HEK293 (cell line): Measurements from ENCODE around the gene POLR3GL.
A peak's percentile ranks its signal among the peaks of the same experiment; 100 is the strongest.

Experiments
- CTCF ChIA-PET: fragments of 350-600 bp; formaldehyde crosslinking; extraction: SDS; loops from one replicate; lab custom pipeline; 2021; ENCODE audit warnings: antibody characterized with exemption; lab: Yijun Ruan, JAX
- POLR2A ChIA-PET: fragments of 300-600 bp; formaldehyde crosslinking; extraction: SDS; loops from one replicate; lab custom pipeline; 2020; ENCODE audit warnings: antibody characterized with exemption, inconsistent platforms; lab: Yijun Ruan, JAX
- H3K27ac ChIP-seq: fragments of 200-500 bp; sonication (Bioruptor generic); 2 replicates; pipeline ENCODE4 v1.5.1; 2014; ENCODE audit warnings: low read depth, low read length, control low read depth, inconsistent platforms; ENCODE audit errors: extremely low read depth
- H3K36me3 ChIP-seq, 2 experiments: fragments of 200-500 bp in 1 of 2; sonication (Bioruptor generic) in 1 of 2; 1 replicate in 1 of 2; 2 replicates in 1 of 2; pipeline ENCODE4 v1.5.1; 2014 to 2017; ENCODE audit warnings: inconsistent platforms in 2 of 2, low read length in 2 of 2; ENCODE audit not compliant: control insufficient read depth in 2 of 2, insufficient read depth in 1 of 2
- H3K4me1 ChIP-seq: fragments of 200-500 bp; sonication (Bioruptor generic); 2 replicates; pipeline ENCODE4 v1.5.1; 2014; ENCODE audit warnings: mild to moderate bottlenecking, low read length, inconsistent platforms; ENCODE audit not compliant: control insufficient read depth, insufficient read depth
- H3K4me3 ChIP-seq: 2 replicates; pipeline ENCODE4 v1.5.1; 2011; ENCODE audit warnings: low read depth, mild to moderate bottlenecking, control low read depth, low read length, moderate library complexity
- H3K9me3 ChIP-seq: fragments of 200-500 bp; sonication (Bioruptor generic); 2 replicates; pipeline ENCODE4 v1.5.1; 2014; ENCODE audit warnings: low read depth, low read length, inconsistent platforms; ENCODE audit not compliant: control insufficient read depth, insufficient read depth
- EGR2 ChIP-seq: fragments of 450-650 bp; formaldehyde crosslinking; IDR thresholded peaks from 2 replicates; pipeline ENCODE4 v1.5.1; 2016; ENCODE audit warnings: low read depth, missing biosample characterization, missing genetic modification characterization
- MEIS1 ChIP-seq: sonication (generic); formaldehyde crosslinking; IDR thresholded peaks from 2 replicates; pipeline ENCODE4 v1.8.1; 2022; ENCODE audit warnings: missing genetic modification reagents, mild to moderate bottlenecking, borderline replicate concordance
- OVOL3 ChIP-seq: fragments of 450-650 bp; formaldehyde crosslinking; IDR thresholded peaks from 2 replicates; pipeline ENCODE4 v1.5.1; 2016; ENCODE audit warnings: missing biosample characterization, missing genetic modification characterization
- REPIN1 ChIP-seq: fragments of 450-650 bp; formaldehyde crosslinking; IDR thresholded peaks from 2 replicates; pipeline ENCODE4 v1.5.1; 2017; ENCODE audit warnings: missing biosample characterization, missing genetic modification characterization, low read depth
- ZBTB17 ChIP-seq: fragments of 450-650 bp; formaldehyde crosslinking; IDR thresholded peaks from 2 replicates; pipeline ENCODE4 v1.5.1; 2016; ENCODE audit warnings: missing biosample characterization, missing genetic modification characterization
- ZNF132 ChIP-seq: fragments of 450-650 bp; formaldehyde crosslinking; IDR thresholded peaks from 2 replicates; pipeline ENCODE4 v1.5.1; 2017; ENCODE audit warnings: missing biosample characterization, missing genetic modification characterization, borderline replicate concordance
- ZNF248 ChIP-seq: fragments of 450-650 bp; formaldehyde crosslinking; IDR thresholded peaks from 2 replicates; pipeline ENCODE4 v1.5.1; 2017; ENCODE audit warnings: missing biosample characterization, missing genetic modification characterization
- ZNF302 ChIP-seq: fragments of 450-650 bp; formaldehyde crosslinking; IDR thresholded peaks from 2 replicates; pipeline ENCODE4 v1.5.1; 2016; ENCODE audit warnings: missing biosample characterization, missing genetic modification characterization, low read depth
- ZNF530 ChIP-seq: fragments of 450-650 bp; formaldehyde crosslinking; IDR thresholded peaks from 2 replicates; pipeline ENCODE4 v1.5.1; 2016; ENCODE audit warnings: low read depth, missing biosample characterization, missing genetic modification characterization
- ZNF548 ChIP-seq: fragments of 450-650 bp; formaldehyde crosslinking; IDR thresholded peaks from 2 replicates; pipeline ENCODE4 v1.5.1; 2016; ENCODE audit warnings: missing biosample characterization, missing genetic modification characterization
- ZNF549 ChIP-seq: fragments of 450-650 bp; IDR thresholded peaks from 2 replicates; pipeline ENCODE4 v1.5.1; 2018; ENCODE audit warnings: missing biosample characterization, missing genetic modification characterization, mild to moderate bottlenecking, inconsistent platforms, moderate library complexity
- ZNF626 ChIP-seq: fragments of 450-650 bp; sonication (Bioruptor Pico); formaldehyde crosslinking; IDR thresholded peaks from 2 replicates; pipeline ENCODE4 v1.5.1; 2018; ENCODE audit warnings: missing biosample characterization, missing genetic modification characterization, inconsistent platforms
- ZSCAN16 ChIP-seq: fragments of 450-650 bp; formaldehyde crosslinking; IDR thresholded peaks from 2 replicates; pipeline ENCODE4 v1.5.1; 2016; ENCODE audit warnings: missing biosample characterization, missing genetic modification characterization
- TF ChIP-seq, protein P1 (sequence below): fragments of 450-650 bp; formaldehyde crosslinking; IDR thresholded peaks from 2 replicates; pipeline ENCODE4 v1.5.1; 2016; ENCODE audit warnings: missing biosample characterization, missing genetic modification characterization
- TF ChIP-seq, protein P2 (sequence below): fragments of 450-650 bp; formaldehyde crosslinking; IDR thresholded peaks from 2 replicates; pipeline ENCODE4 v1.5.1; 2017; ENCODE audit warnings: missing biosample characterization, missing genetic modification characterization
- TF ChIP-seq, protein P3 (sequence below): fragments of 450-650 bp; formaldehyde crosslinking; IDR thresholded peaks from 2 replicates; pipeline ENCODE4 v1.5.1; 2016; ENCODE audit warnings: missing biosample characterization, missing genetic modification characterization
- TF ChIP-seq, protein P4 (sequence below): fragments of 450-650 bp; formaldehyde crosslinking; IDR thresholded peaks from 2 replicates; pipeline ENCODE4 v1.5.1; 2017; ENCODE audit warnings: missing biosample characterization, missing genetic modification characterization
- TF ChIP-seq, protein P5 (sequence below): fragments of 450-650 bp; formaldehyde crosslinking; IDR thresholded peaks from 2 replicates; pipeline ENCODE4 v1.5.0; 2017; ENCODE audit warnings: missing biosample characterization, missing genetic modification characterization, borderline replicate concordance
- TF ChIP-seq, protein P6 (sequence below): fragments of 450-650 bp; IDR thresholded peaks from 2 replicates; pipeline ENCODE4 v1.5.1; 2018; ENCODE audit warnings: missing biosample characterization, mild to moderate bottlenecking, missing genetic modification characterization
- TF ChIP-seq, protein P7 (sequence below): fragments of 450-650 bp; formaldehyde crosslinking; IDR thresholded peaks from 2 replicates; pipeline ENCODE4 v1.5.1; 2016; ENCODE audit warnings: missing biosample characterization, missing genetic modification characterization, low read depth
- TF ChIP-seq, protein P8 (sequence below): fragments of 450-650 bp; formaldehyde crosslinking; IDR thresholded peaks from 2 replicates; pipeline ENCODE4 v1.5.1; 2017; ENCODE audit warnings: missing biosample characterization, mild to moderate bottlenecking, missing genetic modification characterization, moderate library complexity

The POLR3GL gene

DNA sequence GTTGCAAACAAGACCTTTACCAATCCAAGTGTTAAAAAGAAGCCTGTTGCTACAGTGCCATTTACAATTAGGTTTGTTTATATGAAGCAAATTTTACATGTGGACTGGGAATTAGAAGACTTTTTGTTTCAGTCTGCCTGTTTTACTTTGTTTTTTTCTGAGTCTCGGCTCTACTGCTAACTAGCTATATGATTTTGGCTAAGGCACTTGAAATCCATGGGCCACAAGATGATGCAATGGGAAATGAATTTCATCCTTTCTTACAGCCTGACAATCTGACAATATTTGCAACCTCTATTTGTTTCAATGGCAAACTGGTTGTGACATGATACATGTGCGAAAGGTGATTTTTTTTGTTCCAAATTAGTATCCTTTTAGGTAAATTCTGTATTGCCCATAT is 42.2 kb upstream of the POLR3GL start:
- ChIA-PET POLR2A (interaction anchor here (1.1 kb wide), 1 partner anchor 42 kb away, joined by 3 read pairs; the partner anchor contains the start of genes ANKRD34A and POLR3GL), CTCF (interaction anchor here (0.8 to 1.8 kb wide), 2 partner anchors 30 to 223 kb away, joined by 3 to 9 read pairs; no protein-coding TSS in a partner anchor)
- no peaks in the 10 kb centered on the region for H3K9me3 ChIP-seq
- no peak for TF ChIP-seq REPIN1 (tag by site-specific recombination)
- no peak for TF ChIP-seq ZNF132 (tag by site-specific recombination)
- TF ChIP-seq, protein P1, sequence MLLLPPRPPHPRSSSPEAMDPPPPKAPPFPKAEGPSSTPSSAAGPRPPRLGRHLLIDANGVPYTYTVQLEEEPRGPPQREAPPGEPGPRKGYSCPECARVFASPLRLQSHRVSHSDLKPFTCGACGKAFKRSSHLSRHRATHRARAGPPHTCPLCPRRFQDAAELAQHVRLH (tag by site-specific recombination): no peak
- no peak for TF ChIP-seq ZSCAN16 (tag by site-specific recombination)
- TF ChIP-seq ZNF549 (tag by site-specific recombination): no peak
- TF ChIP-seq, protein P2, sequence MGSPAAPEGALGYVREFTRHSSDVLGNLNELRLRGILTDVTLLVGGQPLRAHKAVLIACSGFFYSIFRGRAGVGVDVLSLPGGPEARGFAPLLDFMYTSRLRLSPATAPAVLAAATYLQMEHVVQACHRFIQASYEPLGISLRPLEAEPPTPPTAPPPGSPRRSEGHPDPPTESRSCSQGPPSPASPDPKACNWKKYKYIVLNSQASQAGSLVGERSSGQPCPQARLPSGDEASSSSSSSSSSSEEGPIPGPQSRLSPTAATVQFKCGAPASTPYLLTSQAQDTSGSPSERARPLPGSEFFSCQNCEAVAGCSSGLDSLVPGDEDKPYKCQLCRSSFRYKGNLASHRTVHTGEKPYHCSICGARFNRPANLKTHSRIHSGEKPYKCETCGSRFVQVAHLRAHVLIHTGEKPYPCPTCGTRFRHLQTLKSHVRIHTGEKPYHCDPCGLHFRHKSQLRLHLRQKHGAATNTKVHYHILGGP: no peak
- TF ChIP-seq ZNF302 (tag by site-specific recombination): no peak
- TF ChIP-seq, protein P3, sequence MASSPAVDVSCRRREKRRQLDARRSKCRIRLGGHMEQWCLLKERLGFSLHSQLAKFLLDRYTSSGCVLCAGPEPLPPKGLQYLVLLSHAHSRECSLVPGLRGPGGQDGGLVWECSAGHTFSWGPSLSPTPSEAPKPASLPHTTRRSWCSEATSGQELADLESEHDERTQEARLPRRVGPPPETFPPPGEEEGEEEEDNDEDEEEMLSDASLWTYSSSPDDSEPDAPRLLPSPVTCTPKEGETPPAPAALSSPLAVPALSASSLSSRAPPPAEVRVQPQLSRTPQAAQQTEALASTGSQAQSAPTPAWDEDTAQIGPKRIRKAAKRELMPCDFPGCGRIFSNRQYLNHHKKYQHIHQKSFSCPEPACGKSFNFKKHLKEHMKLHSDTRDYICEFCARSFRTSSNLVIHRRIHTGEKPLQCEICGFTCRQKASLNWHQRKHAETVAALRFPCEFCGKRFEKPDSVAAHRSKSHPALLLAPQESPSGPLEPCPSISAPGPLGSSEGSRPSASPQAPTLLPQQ: peak; percentile 20; the same call in 1 of the 2 replicates
- no peak for TF ChIP-seq ZNF626 (tag by site-specific recombination)
- TF ChIP-seq, protein P4, sequence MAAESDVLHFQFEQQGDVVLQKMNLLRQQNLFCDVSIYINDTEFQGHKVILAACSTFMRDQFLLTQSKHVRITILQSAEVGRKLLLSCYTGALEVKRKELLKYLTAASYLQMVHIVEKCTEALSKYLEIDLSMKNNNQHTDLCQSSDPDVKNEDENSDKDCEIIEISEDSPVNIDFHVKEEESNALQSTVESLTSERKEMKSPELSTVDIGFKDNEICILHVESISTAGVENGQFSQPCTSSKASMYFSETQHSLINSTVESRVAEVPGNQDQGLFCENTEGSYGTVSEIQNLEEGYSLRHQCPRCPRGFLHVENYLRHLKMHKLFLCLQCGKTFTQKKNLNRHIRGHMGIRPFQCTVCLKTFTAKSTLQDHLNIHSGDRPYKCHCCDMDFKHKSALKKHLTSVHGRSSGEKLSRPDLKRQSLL (tag by site-specific recombination): no peak
- TF ChIP-seq ZBTB17 (tag by site-specific recombination): peak; percentile 34; the same call in 1 of the 2 replicates
- TF ChIP-seq, protein P5, sequence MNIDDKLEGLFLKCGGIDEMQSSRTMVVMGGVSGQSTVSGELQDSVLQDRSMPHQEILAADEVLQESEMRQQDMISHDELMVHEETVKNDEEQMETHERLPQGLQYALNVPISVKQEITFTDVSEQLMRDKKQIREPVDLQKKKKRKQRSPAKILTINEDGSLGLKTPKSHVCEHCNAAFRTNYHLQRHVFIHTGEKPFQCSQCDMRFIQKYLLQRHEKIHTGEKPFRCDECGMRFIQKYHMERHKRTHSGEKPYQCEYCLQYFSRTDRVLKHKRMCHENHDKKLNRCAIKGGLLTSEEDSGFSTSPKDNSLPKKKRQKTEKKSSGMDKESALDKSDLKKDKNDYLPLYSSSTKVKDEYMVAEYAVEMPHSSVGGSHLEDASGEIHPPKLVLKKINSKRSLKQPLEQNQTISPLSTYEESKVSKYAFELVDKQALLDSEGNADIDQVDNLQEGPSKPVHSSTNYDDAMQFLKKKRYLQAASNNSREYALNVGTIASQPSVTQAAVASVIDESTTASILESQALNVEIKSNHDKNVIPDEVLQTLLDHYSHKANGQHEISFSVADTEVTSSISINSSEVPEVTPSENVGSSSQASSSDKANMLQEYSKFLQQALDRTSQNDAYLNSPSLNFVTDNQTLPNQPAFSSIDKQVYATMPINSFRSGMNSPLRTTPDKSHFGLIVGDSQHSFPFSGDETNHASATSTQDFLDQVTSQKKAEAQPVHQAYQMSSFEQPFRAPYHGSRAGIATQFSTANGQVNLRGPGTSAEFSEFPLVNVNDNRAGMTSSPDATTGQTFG (tag by site-specific recombination): no peak
- peaks cover 0 to 44% of the 10 kb centered on the region in 2 experiments; a peak in 2 of 3 replicates for H3K36me3 ChIP-seq
- H3K4me3 ChIP-seq: no peak overlapping the region
- H3K4me1 ChIP-seq: peaks cover 3% of the 10 kb centered on the region; the same call in 1 of the 2 replicates
- H3K27ac ChIP-seq: no peak overlapping the region

DNA sequence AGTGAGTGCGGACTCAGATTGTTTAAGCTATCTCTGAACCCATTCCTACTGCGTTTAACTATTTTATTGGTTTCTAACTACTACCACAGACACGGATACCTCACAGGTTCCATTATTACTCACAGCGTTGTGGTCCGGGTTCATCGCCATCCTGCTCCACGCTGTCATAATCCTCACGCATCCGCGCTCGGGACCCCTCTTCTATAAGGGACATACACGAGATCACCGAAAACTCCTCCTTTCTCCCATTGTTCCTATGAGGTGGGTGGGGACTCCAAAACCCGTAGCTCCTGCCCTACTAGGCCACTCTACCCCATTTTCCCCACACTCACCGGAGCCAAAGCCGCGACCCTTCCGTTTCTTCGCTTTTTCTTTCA is 37.8 kb upstream of the POLR3GL start:
- Histone ChIP-seq H3K9me3 (no peaks in the 10 kb centered on the region), H3K4me3 (peak overlapping the region; percentile 83), H3K4me1 (no peaks in the 10 kb centered on the region), H3K27ac (peak overlapping the region; percentile 59; the same call in 1 of the 2 replicates), H3K36me3 (peaks cover 0 to 35% of the 10 kb centered on the region in 2 experiments; a peak in 2 of 3 replicates)
- ChIA-PET CTCF (interaction anchor here (0.5 to 3.0 kb wide), 10 partner anchors 10 to 120 kb away, joined by 3 to 18 read pairs (median 4); partner anchors contain the start of genes ANKRD34A, ITGA10, LIX1L and NUDT17), POLR2A (interaction anchor here (1.0 to 2.2 kb wide), 10 partner anchors 10 to 109 kb away, joined by 4 to 51 read pairs (median 9); partner anchors contain the start of genes ANKRD34A, LIX1L, NUDT17 and PIAS3)
- TF ChIP-seq EGR2 (tag by site-specific recombination): no peak
- TF ChIP-seq ZNF626 (tag by site-specific recombination): no peak
- no peak for TF ChIP-seq OVOL3
- no peak for TF ChIP-seq MEIS1 (CRISPR knock-in tag)
- TF ChIP-seq, protein P6, sequence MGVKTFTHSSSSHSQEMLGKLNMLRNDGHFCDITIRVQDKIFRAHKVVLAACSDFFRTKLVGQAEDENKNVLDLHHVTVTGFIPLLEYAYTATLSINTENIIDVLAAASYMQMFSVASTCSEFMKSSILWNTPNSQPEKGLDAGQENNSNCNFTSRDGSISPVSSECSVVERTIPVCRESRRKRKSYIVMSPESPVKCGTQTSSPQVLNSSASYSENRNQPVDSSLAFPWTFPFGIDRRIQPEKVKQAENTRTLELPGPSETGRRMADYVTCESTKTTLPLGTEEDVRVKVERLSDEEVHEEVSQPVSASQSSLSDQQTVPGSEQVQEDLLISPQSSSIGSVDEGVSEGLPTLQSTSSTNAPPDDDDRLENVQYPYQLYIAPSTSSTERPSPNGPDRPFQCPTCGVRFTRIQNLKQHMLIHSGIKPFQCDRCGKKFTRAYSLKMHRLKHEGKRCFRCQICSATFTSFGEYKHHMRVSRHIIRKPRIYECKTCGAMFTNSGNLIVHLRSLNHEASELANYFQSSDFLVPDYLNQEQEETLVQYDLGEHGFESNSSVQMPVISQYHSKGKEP: no peak
- no peak for TF ChIP-seq ZNF548 (tag by site-specific recombination)
- no peak for TF ChIP-seq ZNF530 (tag by site-specific recombination)
- TF ChIP-seq, protein P7, sequence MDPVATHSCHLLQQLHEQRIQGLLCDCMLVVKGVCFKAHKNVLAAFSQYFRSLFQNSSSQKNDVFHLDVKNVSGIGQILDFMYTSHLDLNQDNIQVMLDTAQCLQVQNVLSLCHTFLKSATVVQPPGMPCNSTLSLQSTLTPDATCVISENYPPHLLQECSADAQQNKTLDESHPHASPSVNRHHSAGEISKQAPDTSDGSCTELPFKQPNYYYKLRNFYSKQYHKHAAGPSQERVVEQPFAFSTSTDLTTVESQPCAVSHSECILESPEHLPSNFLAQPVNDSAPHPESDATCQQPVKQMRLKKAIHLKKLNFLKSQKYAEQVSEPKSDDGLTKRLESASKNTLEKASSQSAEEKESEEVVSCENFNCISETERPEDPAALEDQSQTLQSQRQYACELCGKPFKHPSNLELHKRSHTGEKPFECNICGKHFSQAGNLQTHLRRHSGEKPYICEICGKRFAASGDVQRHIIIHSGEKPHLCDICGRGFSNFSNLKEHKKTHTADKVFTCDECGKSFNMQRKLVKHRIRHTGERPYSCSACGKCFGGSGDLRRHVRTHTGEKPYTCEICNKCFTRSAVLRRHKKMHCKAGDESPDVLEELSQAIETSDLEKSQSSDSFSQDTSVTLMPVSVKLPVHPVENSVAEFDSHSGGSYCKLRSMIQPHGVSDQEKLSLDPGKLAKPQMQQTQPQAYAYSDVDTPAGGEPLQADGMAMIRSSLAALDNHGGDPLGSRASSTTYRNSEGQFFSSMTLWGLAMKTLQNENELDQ (tag by site-specific recombination): no peak
- TF ChIP-seq, protein P8, sequence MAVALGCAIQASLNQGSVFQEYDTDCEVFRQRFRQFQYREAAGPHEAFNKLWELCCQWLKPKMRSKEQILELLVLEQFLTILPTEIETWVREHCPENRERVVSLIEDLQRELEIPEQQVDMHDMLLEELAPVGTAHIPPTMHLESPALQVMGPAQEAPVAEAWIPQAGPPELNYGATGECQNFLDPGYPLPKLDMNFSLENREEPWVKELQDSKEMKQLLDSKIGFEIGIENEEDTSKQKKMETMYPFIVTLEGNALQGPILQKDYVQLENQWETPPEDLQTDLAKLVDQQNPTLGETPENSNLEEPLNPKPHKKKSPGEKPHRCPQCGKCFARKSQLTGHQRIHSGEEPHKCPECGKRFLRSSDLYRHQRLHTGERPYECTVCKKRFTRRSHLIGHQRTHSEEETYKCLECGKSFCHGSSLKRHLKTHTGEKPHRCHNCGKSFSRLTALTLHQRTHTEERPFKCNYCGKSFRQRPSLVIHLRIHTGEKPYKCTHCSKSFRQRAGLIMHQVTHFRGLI (tag by site-specific recombination): no peak
- no peak for TF ChIP-seq ZNF248 (tag by site-specific recombination)
